Effector memory CD8-positive, alpha-beta T cell (primary cell): Measurements from ENCODE around the gene CENPX.

Experiments used
- ATAC-seq: fragments of 150-1000 bp; cut with Tn5 transposase; replicated peaks from 2 replicates; pipeline ENCODE4 v1.10.0; 2021; ENCODE audit warnings: mild to moderate bottlenecking, moderate library complexity
- DNase-seq, 3 experiments: peaks; one replicate each; pipeline ENCODE4 v3.0.0; 2021
- H3K27ac Mint-ChIP-seq, 2 donors: one replicate each; pipeline ENCODE4 v1.8.0; 2022; ENCODE audit warnings: mild to moderate bottlenecking in 2 of 2, mixed read lengths in 2 of 2, moderate library complexity in 2 of 2
- H3K27me3 Mint-ChIP-seq, 2 donors: one replicate each; pipeline ENCODE4 v1.8.0; 2022; ENCODE audit warnings: mixed read lengths in 2 of 2
- H3K36me3 Mint-ChIP-seq: one replicate; pipeline ENCODE4 v1.8.0; 2022; ENCODE audit warnings: mild to moderate bottlenecking, moderate library complexity, mixed read lengths; ENCODE audit not compliant: insufficient read depth
- H3K4me1 Mint-ChIP-seq, 2 donors: one replicate each; pipeline ENCODE4 v1.8.0; 2022; ENCODE audit warnings: low read depth in 2 of 2, mixed read lengths in 2 of 2
- H3K4me3 Mint-ChIP-seq, 2 donors: one replicate each; pipeline ENCODE4 v1.8.0; 2022; ENCODE audit warnings: mild to moderate bottlenecking in 2 of 2, mixed read lengths in 2 of 2, moderate library complexity in 2 of 2
- H3K9me3 Mint-ChIP-seq, 2 donors: one replicate each; pipeline ENCODE4 v1.8.0; 2022; ENCODE audit warnings: mixed read lengths in 2 of 2

Gene CENPX

GRCh38 chr17:82059272-82060000 is 36.8 kb upstream of the CENPX start:
- H3K4me1 Mint-ChIP-seq, result peaks cover 9% of the 10 kb centered on the region in 2 donors
- H3K36me3 Mint-ChIP-seq, result peaks cover 21% of the 10 kb centered on the region
- ATAC-seq (no peak), DNase-seq (no peak)
- H3K4me3 Mint-ChIP-seq, result no peak overlapping the region
- no peaks in the 10 kb centered on the region for H3K9me3 Mint-ChIP-seq
- no peaks in the 10 kb centered on the region for H3K27me3 Mint-ChIP-seq
- H3K27ac Mint-ChIP-seq, result no peak overlapping the region

GRCh38 chr17:82058855-82059249 is 36.2 kb upstream of the CENPX start:
- ATAC-seq (no peak), DNase-seq (no peak)
- Mint-ChIP-seq H3K36me3 (peaks cover 20% of the 10 kb centered on the region), H3K27ac (no peak overlapping the region), H3K4me3 (no peak overlapping the region), H3K9me3 (no peaks in the 10 kb centered on the region), H3K27me3 (no peaks in the 10 kb centered on the region), H3K4me1 (peaks cover 4 to 6% of the 10 kb centered on the region in 2 donors)

DNA sequence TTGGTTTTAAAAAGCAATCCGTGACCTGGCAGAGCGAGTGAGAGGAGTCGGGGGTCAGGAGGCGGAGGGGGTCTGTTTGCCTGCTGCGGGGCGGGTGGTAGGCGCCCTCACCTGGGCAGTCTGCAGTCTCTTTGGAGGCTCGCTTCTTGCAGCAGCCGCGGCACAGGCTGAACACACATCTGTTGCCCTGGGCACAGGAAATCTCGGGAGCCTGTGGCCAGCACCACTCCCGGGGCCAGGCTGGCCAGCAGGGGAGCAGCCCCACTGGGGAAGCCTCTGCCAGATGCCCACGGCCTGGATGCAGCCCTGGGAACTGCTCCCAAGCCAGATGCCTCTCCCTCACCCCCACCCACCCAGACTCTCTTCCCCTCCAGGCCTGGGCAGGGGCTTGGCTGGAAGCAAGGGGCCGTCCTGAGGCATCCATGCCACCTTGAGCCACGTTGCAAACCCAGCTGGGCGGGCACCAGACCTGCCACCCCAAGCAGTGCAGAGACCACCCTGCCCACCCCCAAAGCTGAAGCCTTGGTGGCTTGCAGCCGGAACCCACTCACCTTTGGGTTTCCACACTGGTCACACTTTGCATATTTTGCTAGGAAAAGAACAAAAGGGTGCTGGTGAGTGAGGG is 35.7 kb upstream of the CENPX start:
- H3K4me3 Mint-ChIP-seq, result no peak overlapping the region
- peaks cover 4 to 11% of the 10 kb centered on the region in 2 donors for H3K4me1 Mint-ChIP-seq
- no peak overlapping the region for H3K27ac Mint-ChIP-seq
- H3K36me3 Mint-ChIP-seq, result peaks cover 20% of the 10 kb centered on the region
- DNase-seq (no peak), ATAC-seq (no peak)
- no peaks in the 10 kb centered on the region for H3K9me3 Mint-ChIP-seq
- H3K27me3 Mint-ChIP-seq, result no peaks in the 10 kb centered on the region

GRCh38 chr17:82056729-82057621 is 34.3 kb upstream of the CENPX start:
- H3K27ac Mint-ChIP-seq, result no peak overlapping the region
- no peak for ATAC-seq
- no peak overlapping the region for H3K4me3 Mint-ChIP-seq
- no peaks in the 10 kb centered on the region for H3K27me3 Mint-ChIP-seq
- peaks cover 20% of the 10 kb centered on the region for H3K36me3 Mint-ChIP-seq
- H3K9me3 Mint-ChIP-seq, result no peaks in the 10 kb centered on the region
- no peak for DNase-seq
- H3K4me1 Mint-ChIP-seq, result peaks cover 4 to 14% of the 10 kb centered on the region in 2 donors

DNA sequence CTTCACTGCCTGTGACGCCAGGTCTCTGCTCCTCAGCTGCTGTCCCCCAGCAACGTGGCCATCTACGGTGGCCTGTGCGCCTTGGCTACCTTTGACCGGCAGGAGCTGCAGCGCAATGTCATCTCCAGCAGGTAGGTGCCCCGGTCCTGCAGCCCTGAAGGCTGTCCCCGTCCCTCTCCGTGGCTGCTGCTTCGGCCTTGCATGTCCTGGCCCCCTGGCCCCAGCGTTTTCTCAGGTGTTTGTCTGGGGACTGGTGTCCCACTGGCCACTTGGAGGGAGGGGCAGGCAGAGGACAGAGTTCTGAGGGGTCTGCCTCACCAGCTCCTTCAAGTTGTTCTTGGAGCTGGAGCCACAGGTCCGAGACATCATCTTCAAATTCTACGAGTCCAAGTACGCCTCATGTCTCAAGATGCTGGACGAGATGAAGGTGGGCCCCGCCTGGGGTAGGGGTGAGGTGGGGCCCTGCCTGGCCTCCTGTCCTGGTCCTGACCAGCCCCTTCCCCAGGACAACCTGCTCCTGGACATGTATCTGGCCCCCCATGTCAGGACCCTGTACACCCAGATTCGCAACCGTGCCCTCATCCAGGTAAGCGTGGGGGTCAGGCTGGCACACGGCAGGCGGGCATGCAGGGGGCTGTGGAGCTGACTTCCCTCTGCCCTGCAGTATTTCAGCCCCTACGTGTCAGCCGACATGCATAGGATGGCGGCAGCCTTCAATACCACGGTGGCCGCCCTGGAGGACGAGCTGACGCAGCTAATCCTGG is 33.5 kb upstream of the CENPX start:
- H3K36me3 Mint-ChIP-seq, result peaks cover 19% of the 10 kb centered on the region

GRCh38 chr17:82055023-82055964 is 32.6 kb upstream of the CENPX start:
- no peak for DNase-seq
- Mint-ChIP-seq H3K9me3 (no peaks in the 10 kb centered on the region), H3K4me1 (peaks cover 8 to 20% of the 10 kb centered on the region in 2 donors), H3K27ac (no peak overlapping the region), H3K27me3 (no peaks in the 10 kb centered on the region), H3K4me3 (no peak overlapping the region), H3K36me3 (peaks cover 15% of the 10 kb centered on the region)
- no peak for ATAC-seq

More for the DNA sequence above, 33.5 kb upstream of the CENPX start:
- DNase-seq, result no peak
- no peak for ATAC-seq
- Mint-ChIP-seq H3K9me3 (no peaks in the 10 kb centered on the region), H3K27me3 (no peaks in the 10 kb centered on the region), H3K27ac (no peak overlapping the region), H3K4me3 (no peak overlapping the region), H3K4me1 (peaks cover 4 to 13% of the 10 kb centered on the region in 2 donors)

GRCh38 chr17:82054351-82055022 is 31.8 kb upstream of the CENPX start:
- Mint-ChIP-seq H3K27ac (peak overlapping the region in 1 of 2 donors; percentile 22), H3K36me3 (peaks cover 11% of the 10 kb centered on the region), H3K27me3 (no peaks in the 10 kb centered on the region), H3K4me1 (peaks cover 5 to 22% of the 10 kb centered on the region in 2 donors), H3K9me3 (no peaks in the 10 kb centered on the region), H3K4me3 (no peak overlapping the region)
- ATAC-seq (no peak), DNase-seq (no peak)

DNA sequence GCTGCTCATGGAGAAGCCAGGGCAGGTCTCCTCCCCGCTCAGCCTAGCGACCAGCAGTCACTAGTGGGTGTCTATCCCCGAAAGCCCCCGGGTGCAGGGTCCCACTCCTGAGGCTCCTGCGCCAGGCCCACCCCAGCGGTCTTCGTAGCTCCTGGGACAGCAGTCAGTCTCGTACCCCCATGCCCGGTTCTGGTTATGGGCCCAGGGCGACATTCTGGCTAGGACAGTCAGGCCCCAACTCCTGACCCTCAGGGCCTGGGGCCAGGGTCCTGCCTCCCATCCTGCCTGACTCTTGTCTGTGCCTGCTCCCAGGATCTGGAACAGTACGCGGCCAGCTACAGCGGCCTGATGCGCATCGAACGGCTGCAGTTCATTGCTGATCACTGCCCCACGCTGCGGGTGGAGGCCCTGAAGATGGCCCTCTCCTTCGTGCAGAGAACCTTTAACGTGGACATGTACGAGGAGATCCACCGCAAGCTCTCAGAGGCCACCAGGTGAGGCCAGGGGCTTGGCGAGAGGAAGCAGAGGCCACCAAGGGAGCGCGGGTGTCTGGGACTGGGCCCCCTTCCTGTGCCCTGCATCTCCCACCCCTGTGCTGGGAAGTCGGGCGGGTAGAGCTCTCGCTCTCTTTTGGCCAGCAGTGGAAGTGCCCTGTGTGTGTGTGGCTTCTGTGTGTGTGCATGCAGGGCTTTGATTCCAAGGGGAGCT is 31.0 kb upstream of the CENPX start:
- no peak overlapping the region for H3K27ac Mint-ChIP-seq
- DNase-seq (no peak), ATAC-seq (no peak)
- H3K4me3 Mint-ChIP-seq, result peak overlapping the region; percentile 78 to 83
- H3K27me3 Mint-ChIP-seq, result no peaks in the 10 kb centered on the region
- H3K9me3 Mint-ChIP-seq, result no peaks in the 10 kb centered on the region
- peaks cover 5 to 22% of the 10 kb centered on the region in 2 donors for H3K4me1 Mint-ChIP-seq
- peaks cover 11% of the 10 kb centered on the region for H3K36me3 Mint-ChIP-seq

- no peak for ATAC-seq
- no peak for DNase-seq
- Mint-ChIP-seq H3K4me1 (peaks cover 5 to 22% of the 10 kb centered on the region in 2 donors), H3K4me3 (peak overlapping the region; percentile 78 to 83), H3K27ac (no peak overlapping the region), H3K27me3 (no peaks in the 10 kb centered on the region), H3K9me3 (no peaks in the 10 kb centered on the region), H3K36me3 (peaks cover 11% of the 10 kb centered on the region)
Measured at GRCh38 chr17:82053130-82053529, 30.5 kb upstream of the CENPX start.

- Mint-ChIP-seq H3K4me1 (peaks cover 5 to 22% of the 10 kb centered on the region in 2 donors), H3K27me3 (no peaks in the 10 kb centered on the region), H3K9me3 (no peaks in the 10 kb centered on the region), H3K36me3 (peaks cover 9% of the 10 kb centered on the region), H3K4me3 (peak overlapping the region; percentile 78 to 83), H3K27ac (no peak overlapping the region)
- no peak for ATAC-seq
- no peak for DNase-seq
Measured at GRCh38 chr17:82052638-82053059, 30.0 kb upstream of the CENPX start.

DNA sequence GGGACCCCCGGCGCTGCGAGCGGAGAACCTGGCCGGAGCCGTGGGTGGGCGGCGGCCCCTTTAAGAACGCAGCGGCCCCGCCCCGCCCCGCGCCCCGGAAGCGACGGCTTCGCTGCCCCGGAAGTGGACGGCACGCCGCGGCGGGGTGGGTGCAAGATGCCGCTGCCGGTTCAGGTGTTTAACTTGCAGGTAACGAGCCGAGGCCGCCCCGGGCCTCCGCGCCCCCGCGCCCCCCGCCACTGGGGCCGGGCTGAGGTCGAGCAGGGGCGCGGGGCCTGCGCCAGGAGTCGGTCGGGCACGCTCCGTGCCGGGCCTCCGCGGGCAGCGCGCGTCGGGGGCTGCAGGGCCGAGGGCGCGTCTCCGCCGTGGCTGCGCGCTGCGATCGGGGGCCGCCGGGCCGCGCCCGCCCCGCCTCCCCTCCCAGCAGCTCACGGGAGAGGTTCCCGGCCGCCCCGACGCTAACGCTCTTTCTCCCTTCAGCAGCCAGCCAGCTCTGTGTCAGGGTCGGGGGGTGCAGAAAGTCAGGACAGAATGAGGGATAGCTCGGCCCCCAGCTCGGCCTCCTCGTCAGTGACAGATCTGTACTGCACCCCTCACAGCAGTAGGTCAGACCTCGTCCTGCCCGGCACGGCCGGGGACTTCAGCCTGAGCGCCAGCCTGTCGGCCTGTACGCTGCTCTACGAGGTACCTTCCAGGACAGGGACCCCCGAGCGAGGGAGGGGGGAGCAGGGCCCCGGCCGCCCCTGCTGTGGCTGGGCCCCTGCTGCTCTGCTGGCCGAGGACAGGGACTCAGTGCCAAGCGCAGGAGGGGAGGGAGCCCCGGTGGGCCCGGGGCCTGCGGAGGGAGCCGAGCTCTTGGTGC is 29.3 kb upstream of the CENPX start, which contains the start of the genes GPS1 and RFNG:
Gene GPS1 (plus strand): TSS at position 123 of the 862 bp plus-strand sequence. CDS start 34 bp downstream, at position 157.
Gene RFNG (minus strand): TSS at position 36 of the 862 bp plus-strand sequence. CDS start 45 bp downstream, outside the sequence.
- peak; percentile 72 to 74 (median 73) for DNase-seq
- Mint-ChIP-seq H3K9me3 (no peaks in the 10 kb centered on the region), H3K36me3 (peaks cover 7% of the 10 kb centered on the region), H3K4me3 (peak within 1 kb of the TSS; percentile 80 to 88), H3K4me1 (peaks cover 5 to 22% of the 10 kb centered on the region in 2 donors), H3K27me3 (no peaks in the 10 kb centered on the region), H3K27ac (peak within 1 kb of the TSS; percentile 75 to 89)
- peak; percentile 97 for ATAC-seq
